Panc1 (cell line): ENCODE data around the gene SCLY.

Experiments used
- POLR2AphosphoS5 ChIP-seq: IDR thresholded peaks from 2 replicates; pipeline ENCODE4 v1.6.1; 2012; ENCODE audit warnings: mild to moderate bottlenecking, low read depth, low read length, moderate library complexity
- SIN3A ChIP-seq: IDR thresholded peaks from 2 replicates; pipeline ENCODE4 v1.6.1; 2012; ENCODE audit warnings: low read depth, mild to moderate bottlenecking, low read length, moderate library complexity, borderline replicate concordance; ENCODE audit not compliant: insufficient read depth
- TF ChIP-seq, protein P1 (sequence below): fragments of 450-650 bp; IDR thresholded peaks from 2 replicates; pipeline ENCODE4 v1.5.1; 2017; ENCODE audit warnings: mild to moderate bottlenecking

DNA sequence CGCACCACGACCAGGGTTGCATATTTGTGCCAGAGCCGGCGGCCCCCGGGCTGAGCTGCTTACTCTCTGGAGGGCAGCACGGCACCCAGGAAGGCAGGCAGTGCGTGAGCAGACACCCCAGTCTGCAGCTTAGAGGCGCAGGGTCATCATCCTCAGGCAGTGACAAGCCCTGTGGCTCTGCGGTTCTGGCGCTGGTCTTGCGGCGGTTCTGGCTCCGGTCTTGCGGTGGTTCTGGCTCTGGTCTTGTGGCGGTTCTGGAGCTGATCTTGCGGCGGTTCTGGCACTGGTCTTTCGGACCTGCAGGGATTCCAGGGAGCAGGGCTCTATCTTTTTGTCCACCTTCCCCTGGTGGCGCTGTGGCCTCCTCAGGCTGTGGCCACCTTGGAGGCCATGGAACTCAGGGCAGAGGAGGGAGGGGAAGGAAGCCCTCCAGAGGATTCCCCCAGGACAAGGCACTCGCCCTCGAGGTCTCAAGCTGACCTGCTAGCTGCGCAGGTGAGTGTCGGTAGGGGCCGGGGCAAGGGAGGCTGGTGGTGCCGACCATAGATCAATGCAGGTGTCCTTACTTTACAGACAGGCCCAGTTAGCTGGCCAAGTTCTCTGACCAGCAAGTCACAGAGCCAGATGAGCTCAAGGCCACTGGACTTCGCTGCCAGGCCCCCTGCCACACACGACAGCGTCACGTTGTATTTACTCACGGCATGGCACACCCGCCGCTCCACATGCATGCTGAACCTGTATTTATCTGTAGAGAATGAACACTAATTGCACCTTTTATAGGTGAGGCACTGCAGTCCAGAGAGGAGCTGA lies 54.3 kb downstream of the SCLY start:
- TF ChIP-seq POLR2AphosphoS5 (no peak), SIN3A (no peak)
- TF ChIP-seq, protein P1, sequence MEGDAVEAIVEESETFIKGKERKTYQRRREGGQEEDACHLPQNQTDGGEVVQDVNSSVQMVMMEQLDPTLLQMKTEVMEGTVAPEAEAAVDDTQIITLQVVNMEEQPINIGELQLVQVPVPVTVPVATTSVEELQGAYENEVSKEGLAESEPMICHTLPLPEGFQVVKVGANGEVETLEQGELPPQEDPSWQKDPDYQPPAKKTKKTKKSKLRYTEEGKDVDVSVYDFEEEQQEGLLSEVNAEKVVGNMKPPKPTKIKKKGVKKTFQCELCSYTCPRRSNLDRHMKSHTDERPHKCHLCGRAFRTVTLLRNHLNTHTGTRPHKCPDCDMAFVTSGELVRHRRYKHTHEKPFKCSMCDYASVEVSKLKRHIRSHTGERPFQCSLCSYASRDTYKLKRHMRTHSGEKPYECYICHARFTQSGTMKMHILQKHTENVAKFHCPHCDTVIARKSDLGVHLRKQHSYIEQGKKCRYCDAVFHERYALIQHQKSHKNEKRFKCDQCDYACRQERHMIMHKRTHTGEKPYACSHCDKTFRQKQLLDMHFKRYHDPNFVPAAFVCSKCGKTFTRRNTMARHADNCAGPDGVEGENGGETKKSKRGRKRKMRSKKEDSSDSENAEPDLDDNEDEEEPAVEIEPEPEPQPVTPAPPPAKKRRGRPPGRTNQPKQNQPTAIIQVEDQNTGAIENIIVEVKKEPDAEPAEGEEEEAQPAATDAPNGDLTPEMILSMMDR = no peak
